Adrenal gland (tissue), 5 donors: ENCODE data around the gene SBSN.

Source experiments
- POLR2A ChIP-seq, 2 donors: fragments of 450-650 bp; IDR thresholded peaks; one replicate each; pipeline ENCODE4 v1.6.1; 2017; ENCODE audit warnings: antibody characterized with exemption in 2 of 2, mild to moderate bottlenecking in 2 of 2, moderate library complexity in 1 of 2
- TF ChIP-seq, protein P1 (sequence below), 6 experiments: fragments of 450-650 bp in 4 of 6; fragments of 200-600 bp in 2 of 6; sonication (generic) in 1 of 6; IDR thresholded peaks; 1 replicate in 5 of 6; 2 replicates in 1 of 6; pipeline versions ENCODE4 v1.5.1 to v1.8.0; 2016 to 2021; ENCODE audit warnings: antibody characterized with exemption in 6 of 6, mild to moderate bottlenecking in 2 of 6, moderate library complexity in 1 of 6
- donor health status: DM: no; HTN: no; CAD: no.

GRCh38 chr19:35506011-35506410 lies 22.1 kb downstream of the SBSN start:
- TF ChIP-seq, protein P1, sequence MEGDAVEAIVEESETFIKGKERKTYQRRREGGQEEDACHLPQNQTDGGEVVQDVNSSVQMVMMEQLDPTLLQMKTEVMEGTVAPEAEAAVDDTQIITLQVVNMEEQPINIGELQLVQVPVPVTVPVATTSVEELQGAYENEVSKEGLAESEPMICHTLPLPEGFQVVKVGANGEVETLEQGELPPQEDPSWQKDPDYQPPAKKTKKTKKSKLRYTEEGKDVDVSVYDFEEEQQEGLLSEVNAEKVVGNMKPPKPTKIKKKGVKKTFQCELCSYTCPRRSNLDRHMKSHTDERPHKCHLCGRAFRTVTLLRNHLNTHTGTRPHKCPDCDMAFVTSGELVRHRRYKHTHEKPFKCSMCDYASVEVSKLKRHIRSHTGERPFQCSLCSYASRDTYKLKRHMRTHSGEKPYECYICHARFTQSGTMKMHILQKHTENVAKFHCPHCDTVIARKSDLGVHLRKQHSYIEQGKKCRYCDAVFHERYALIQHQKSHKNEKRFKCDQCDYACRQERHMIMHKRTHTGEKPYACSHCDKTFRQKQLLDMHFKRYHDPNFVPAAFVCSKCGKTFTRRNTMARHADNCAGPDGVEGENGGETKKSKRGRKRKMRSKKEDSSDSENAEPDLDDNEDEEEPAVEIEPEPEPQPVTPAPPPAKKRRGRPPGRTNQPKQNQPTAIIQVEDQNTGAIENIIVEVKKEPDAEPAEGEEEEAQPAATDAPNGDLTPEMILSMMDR (IDR thresholded peaks at IDR 0.05): no peak
- TF ChIP-seq POLR2A (IDR thresholded peaks at IDR 0.05): no peak
